ENCODE results near the gene CEP250. TPM values are rescaled to one million over a fixed set of nuclear protein-coding genes. Genes with fewer than 3 reads are reported as not detected.

The CEP250 gene
- total RNA-seq, 1 experiment from 2014 or later: 56.6 TPM

DNA sequence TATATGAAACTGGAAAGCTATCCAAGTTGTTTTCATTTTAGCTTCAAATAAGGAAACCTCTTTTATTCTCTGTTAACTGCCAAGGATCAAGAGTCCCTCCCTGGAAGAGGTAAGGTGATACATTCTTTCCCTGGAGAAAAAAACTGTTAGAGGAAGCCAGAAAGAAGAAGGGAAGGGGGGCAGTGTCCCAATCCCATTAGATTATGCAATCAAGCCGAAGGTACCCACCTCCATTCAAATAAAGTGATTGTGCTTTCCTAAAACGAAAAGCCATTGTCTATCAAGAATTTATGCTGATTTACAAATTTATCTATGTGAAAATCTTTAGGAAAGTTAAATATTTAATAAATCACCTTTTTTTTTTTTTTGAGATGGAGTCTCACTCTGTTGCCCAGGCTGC, 34.1 kb upstream of the CEP250 start:
- no peaks in the 10 kb centered on the region for H3K4me1 ChIP-seq (ENCODE audit: insufficient read depth, low read length, poor library complexity, severe bottlenecking)
- ChIA-PET CTCF (no interaction called here), POLR2A (ENCODE audit: low non-redundant PET) (no interaction called here)
- no peak for DNase-seq (ENCODE audit: low spot score)
- intact Hi-C loops (cut with micrococcal nuclease; ENCODE audit: unreplicated experiment): no loop called here
- no peak overlapping the region for H3K4me3 ChIP-seq (ENCODE audit: low read depth, low read length, poor library complexity, severe bottlenecking)
- no peak overlapping the region for H3K27ac ChIP-seq (ENCODE audit: low read depth, low read length, poor library complexity, severe bottlenecking)
- H3K27me3 ChIP-seq (replicated peaks; ENCODE audit: insufficient read depth, low read depth, low read length, poor library complexity): peaks cover 4% of the 10 kb centered on the region
- H3K36me3 ChIP-seq (ENCODE audit: insufficient read depth, low read length, poor library complexity, severe bottlenecking): no peaks in the 10 kb centered on the region
- no TSS peak for BruUV-seq (replicated peaks)
- no peaks in the 10 kb centered on the region for H3K9me3 ChIP-seq (ENCODE audit: low read depth, low read length, poor library complexity, severe bottlenecking)
- TF ChIP-seq, protein P1, sequence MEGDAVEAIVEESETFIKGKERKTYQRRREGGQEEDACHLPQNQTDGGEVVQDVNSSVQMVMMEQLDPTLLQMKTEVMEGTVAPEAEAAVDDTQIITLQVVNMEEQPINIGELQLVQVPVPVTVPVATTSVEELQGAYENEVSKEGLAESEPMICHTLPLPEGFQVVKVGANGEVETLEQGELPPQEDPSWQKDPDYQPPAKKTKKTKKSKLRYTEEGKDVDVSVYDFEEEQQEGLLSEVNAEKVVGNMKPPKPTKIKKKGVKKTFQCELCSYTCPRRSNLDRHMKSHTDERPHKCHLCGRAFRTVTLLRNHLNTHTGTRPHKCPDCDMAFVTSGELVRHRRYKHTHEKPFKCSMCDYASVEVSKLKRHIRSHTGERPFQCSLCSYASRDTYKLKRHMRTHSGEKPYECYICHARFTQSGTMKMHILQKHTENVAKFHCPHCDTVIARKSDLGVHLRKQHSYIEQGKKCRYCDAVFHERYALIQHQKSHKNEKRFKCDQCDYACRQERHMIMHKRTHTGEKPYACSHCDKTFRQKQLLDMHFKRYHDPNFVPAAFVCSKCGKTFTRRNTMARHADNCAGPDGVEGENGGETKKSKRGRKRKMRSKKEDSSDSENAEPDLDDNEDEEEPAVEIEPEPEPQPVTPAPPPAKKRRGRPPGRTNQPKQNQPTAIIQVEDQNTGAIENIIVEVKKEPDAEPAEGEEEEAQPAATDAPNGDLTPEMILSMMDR (conservative IDR thresholded peaks at IDR 0.05; ENCODE audit: low read depth, low read length): no peak
- no peak for TF ChIP-seq EZH2 (IDR thresholded peaks at IDR 0.05; ENCODE audit: borderline replicate concordance, low read depth, low read length, poor library complexity, severe bottlenecking)

DNA sequence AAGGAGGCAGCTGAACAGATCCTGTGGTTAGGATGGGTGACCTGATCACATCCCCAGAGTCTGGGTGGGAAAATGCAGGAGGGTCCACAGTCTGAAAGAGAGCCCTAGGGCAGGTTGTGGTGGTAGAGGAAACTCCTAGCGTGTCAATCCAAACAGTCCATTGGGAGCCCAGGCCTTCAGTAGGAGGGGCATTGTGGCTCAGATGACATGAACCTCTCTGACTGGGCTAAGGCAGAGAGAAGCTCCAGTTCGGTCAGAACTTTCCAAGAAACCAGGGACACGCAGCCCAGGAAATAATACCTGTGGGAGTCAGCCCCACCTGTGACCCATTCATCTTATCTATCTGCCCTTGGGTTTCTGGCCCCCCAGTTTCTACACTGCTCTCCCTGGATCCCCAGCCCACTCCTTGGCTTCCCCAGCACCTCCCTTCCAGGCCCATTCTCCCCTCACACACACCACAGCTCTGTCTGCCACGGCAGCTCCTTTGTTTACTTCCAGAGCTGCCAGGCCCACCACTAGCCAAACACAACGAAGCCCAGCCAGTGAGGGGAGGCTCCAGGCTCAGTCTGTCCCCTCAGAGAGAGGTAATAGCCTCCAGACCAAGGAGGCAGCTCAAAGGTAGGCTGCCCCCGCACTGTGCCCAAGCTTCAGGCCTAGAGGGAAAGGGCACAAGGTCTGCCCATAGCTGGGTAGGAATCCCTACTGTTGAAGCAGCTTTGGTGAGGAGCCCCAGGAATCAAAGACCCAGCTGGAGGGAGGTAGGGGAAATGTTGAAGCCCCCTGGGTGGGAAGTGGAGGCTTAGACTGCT, 23.6 kb upstream of the CEP250 start:
- intact Hi-C loops (cut with micrococcal nuclease; ENCODE audit: unreplicated experiment): no loop called here
- no peaks in the 10 kb centered on the region for H3K27me3 ChIP-seq (replicated peaks; ENCODE audit: insufficient read depth, low read depth, low read length, poor library complexity)
- no TSS peak for BruUV-seq (replicated peaks)
- DNase-seq (ENCODE audit: low spot score): no peak
- ChIA-PET CTCF (interaction anchor here (0.8 kb wide), 1 partner anchor 10 kb away, joined by 9 read pairs; no protein-coding TSS in a partner anchor), POLR2A (ENCODE audit: low non-redundant PET) (no interaction called here)
- no peak for TF ChIP-seq EZH2 (IDR thresholded peaks at IDR 0.05; ENCODE audit: borderline replicate concordance, low read depth, low read length, poor library complexity, severe bottlenecking)
- TF ChIP-seq, protein P1 (conservative IDR thresholded peaks at IDR 0.05; ENCODE audit: low read depth, low read length): no peak
- H3K4me1 ChIP-seq (ENCODE audit: insufficient read depth, low read length, poor library complexity, severe bottlenecking): no peaks in the 10 kb centered on the region
- H3K27ac ChIP-seq (ENCODE audit: low read depth, low read length, poor library complexity, severe bottlenecking): no peak overlapping the region
- H3K9me3 ChIP-seq (ENCODE audit: low read depth, low read length, poor library complexity, severe bottlenecking): no peaks in the 10 kb centered on the region
- no peaks in the 10 kb centered on the region for H3K36me3 ChIP-seq (ENCODE audit: insufficient read depth, low read length, poor library complexity, severe bottlenecking)
- H3K4me3 ChIP-seq (ENCODE audit: low read depth, low read length, poor library complexity, severe bottlenecking): no peak overlapping the region

DNA sequence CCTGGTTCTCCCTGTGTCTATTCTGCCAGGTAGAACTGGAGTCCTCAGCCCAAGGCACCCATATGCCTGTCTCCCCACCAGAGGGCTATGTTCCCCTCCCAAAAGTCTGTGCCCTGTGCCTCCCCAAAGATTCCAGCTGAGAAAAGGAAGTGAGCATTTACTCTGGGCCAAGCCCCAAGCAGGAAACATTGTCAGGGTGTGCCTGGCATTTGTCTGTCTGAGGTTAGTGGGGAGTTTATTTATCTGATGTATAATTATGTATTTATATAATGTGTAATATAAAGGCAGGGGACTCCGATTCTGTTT, 23.0 kb upstream of the CEP250 start:
- no TSS peak for BruUV-seq (replicated peaks)

More for the DNA sequence above, 23.0 kb upstream of the CEP250 start:
- DNase-seq (ENCODE audit: low spot score): no peak
- H3K4me1 ChIP-seq (ENCODE audit: insufficient read depth, low read length, poor library complexity, severe bottlenecking): no peaks in the 10 kb centered on the region
- no peak overlapping the region for H3K4me3 ChIP-seq (ENCODE audit: low read depth, low read length, poor library complexity, severe bottlenecking)
- ChIA-PET CTCF (interaction anchor here (0.5 kb wide), 1 partner anchor 36 kb away, joined by 5 read pairs; no protein-coding TSS in a partner anchor), POLR2A (ENCODE audit: low non-redundant PET) (no interaction called here)
- no peaks in the 10 kb centered on the region for H3K27me3 ChIP-seq (replicated peaks; ENCODE audit: insufficient read depth, low read depth, low read length, poor library complexity)
- H3K36me3 ChIP-seq (ENCODE audit: insufficient read depth, low read length, poor library complexity, severe bottlenecking): no peaks in the 10 kb centered on the region
- intact Hi-C loops (cut with micrococcal nuclease; ENCODE audit: unreplicated experiment): no loop called here
- H3K27ac ChIP-seq (ENCODE audit: low read depth, low read length, poor library complexity, severe bottlenecking): no peak overlapping the region
- TF ChIP-seq, protein P1 (conservative IDR thresholded peaks at IDR 0.05; ENCODE audit: low read depth, low read length): no peak
- no peak for TF ChIP-seq EZH2 (IDR thresholded peaks at IDR 0.05; ENCODE audit: borderline replicate concordance, low read depth, low read length, poor library complexity, severe bottlenecking)
- no peaks in the 10 kb centered on the region for H3K9me3 ChIP-seq (ENCODE audit: low read depth, low read length, poor library complexity, severe bottlenecking)

Measured in A673 (cell line).